Vein endothelial cell (primary cell): ENCODE data around the gene SLC22A6. TPM values are rescaled to one million over a fixed set of nuclear protein-coding genes. Genes with fewer than 3 reads are reported as not detected.

Experiments used
- small RNA-seq: library from RNA; depleted of rRNA; stranded (forward); fragments of <200 nt; gene quantifications from one replicate; pipeline ENCODE3, GENCODE V24; 2012
- total RNA-seq: library from RNA; depleted of rRNA; stranded (reverse); fragments of >200 nt; gene quantifications from 2 replicates; pipeline ENCODE4 v1.2.3, GENCODE V29; 2012

Gene SLC22A6, protein sequence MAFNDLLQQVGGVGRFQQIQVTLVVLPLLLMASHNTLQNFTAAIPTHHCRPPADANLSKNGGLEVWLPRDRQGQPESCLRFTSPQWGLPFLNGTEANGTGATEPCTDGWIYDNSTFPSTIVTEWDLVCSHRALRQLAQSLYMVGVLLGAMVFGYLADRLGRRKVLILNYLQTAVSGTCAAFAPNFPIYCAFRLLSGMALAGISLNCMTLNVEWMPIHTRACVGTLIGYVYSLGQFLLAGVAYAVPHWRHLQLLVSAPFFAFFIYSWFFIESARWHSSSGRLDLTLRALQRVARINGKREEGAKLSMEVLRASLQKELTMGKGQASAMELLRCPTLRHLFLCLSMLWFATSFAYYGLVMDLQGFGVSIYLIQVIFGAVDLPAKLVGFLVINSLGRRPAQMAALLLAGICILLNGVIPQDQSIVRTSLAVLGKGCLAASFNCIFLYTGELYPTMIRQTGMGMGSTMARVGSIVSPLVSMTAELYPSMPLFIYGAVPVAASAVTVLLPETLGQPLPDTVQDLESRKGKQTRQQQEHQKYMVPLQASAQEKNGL
- total RNA-seq = not detected in 2 replicates

DNA sequence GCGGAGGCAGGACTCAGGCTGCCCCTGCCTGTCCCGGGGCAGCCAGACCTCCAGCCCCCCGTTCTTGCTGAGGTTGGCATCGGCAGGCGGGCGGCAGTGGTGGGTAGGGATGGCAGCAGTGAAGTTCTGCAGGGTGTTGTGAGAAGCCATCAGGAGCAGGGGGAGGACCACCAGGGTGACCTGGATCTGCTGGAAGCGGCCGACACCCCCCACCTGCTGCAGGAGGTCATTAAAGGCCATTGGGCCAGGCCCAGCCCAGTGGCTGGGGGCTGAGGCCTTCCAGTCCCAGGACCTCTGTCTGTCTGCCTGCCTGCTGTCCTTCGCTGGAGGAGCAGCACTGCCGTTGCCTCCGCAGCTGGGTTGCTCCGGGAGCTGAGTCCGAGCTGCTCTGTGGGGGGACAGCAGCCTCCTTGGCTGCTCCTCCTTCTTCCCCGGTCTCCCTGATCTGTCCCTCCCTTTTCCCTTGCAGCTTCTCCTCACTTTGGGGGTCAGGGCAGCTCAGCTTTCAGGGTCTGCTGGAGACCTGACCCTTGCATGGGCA is at the start of gene SLC22A6:
Gene SLC22A6 (minus strand): TSS at position 517 of the 541 bp plus-strand sequence. CDS start 277 bp downstream, at position 240.

DNA sequence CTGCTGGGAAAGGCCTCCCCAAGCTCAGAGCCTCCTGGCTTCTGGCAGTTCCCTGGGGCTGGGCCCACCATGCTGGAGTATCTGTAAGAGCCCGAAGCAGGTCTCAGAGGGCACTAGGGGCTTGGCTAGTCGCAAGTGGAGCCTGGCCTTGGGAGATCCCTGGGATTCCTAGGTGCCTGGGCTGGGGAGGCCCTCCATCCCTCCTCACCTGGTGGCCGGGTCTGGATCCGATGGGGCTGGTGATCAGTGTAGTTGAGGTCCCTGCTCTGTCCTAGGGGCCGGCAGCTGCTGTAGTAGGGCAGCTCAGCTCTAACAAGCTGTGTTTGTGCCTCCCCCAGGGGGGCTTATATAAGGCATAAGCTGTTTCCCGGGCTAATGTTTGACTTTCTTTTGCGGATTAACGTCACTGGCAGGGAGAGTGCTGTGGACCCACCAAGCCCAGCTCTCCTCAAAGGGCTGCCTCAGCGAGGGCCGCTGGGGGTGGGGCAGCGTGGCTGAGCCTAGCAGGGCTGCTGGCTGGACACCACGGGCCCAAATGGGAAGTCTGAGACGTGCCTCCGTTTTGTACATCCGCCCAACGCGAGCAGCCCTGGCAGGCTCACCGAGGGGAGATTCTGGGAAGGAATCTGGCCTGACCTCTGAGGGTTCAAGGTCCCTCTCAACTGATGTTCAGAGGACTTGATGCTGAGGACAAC is 30.9 kb upstream of the SLC22A6 start, which contains the start of gene SLC22A8:
Gene SLC22A8 (minus strand): TSS at position 321 of the 695 bp plus-strand sequence. CDS start 883 bp downstream, outside the sequence.

Small RNA genes lying within 50 kb of the gene (small RNA-seq; reads per million reads assigned to genes)
- not detected for gene RN7SL259P

Other genes starting within 250 kb of the SLC22A6 start
- gene ZBTB3, start 230.8 kb downstream of the SLC22A6 start, total RNA-seq = 15.4 and 16.0 TPM in 2 replicates
- gene POLR2G, start 223.4 kb downstream of the SLC22A6 start, total RNA-seq = 43.1 and 50.6 TPM in 2 replicates
- 19.9 and 20.9 TPM in 2 replicates for gene TAF6L, start 213.6 kb downstream of the SLC22A6 start, total RNA-seq
- 29.1 and 36.3 TPM in 2 replicates for gene TMEM179B, start 197.6 kb downstream of the SLC22A6 start, total RNA-seq
- gene TMEM223, start 193.0 kb downstream of the SLC22A6 start, total RNA-seq = 12.6 and 14.0 TPM in 2 replicates
- 37.2 and 41.6 TPM in 2 replicates for gene NXF1, start 179.5 kb downstream of the SLC22A6 start, total RNA-seq
- gene STX5, start 152.9 kb downstream of the SLC22A6 start, total RNA-seq = 33.0 and 43.1 TPM in 2 replicates
- gene TEX54, start 152.1 kb downstream of the SLC22A6 start, total RNA-seq = 0.98 TPM in 1 of 2 replicates, not detected in the other
- gene WDR74, start 145.4 kb downstream of the SLC22A6 start, total RNA-seq = 44.4 and 47.0 TPM in 2 replicates
- 109 and 145 TPM in 2 replicates for gene SLC3A2, start 104.1 kb downstream of the SLC22A6 start, total RNA-seq
- not detected in 2 replicates for gene CHRM1, start 63.6 kb downstream of the SLC22A6 start, total RNA-seq
- gene SLC22A8, start 30.9 kb upstream of the SLC22A6 start, total RNA-seq = not detected in 2 replicates
- gene SLC22A24, start 159.3 kb upstream of the SLC22A6 start, total RNA-seq = not detected in 2 replicates